Measurements from ENCODE around the gene TSPEAR. TPM values are rescaled to one million over a fixed set of nuclear protein-coding genes. Genes with fewer than 3 reads are reported as not detected.
A peak's percentile ranks its signal among the peaks of the same experiment; 100 is the strongest.

The TSPEAR gene
- total and polyA plus RNA-seq, 2 donors from 2014 or later: 0.09 to 0.22 TPM

DNA sequence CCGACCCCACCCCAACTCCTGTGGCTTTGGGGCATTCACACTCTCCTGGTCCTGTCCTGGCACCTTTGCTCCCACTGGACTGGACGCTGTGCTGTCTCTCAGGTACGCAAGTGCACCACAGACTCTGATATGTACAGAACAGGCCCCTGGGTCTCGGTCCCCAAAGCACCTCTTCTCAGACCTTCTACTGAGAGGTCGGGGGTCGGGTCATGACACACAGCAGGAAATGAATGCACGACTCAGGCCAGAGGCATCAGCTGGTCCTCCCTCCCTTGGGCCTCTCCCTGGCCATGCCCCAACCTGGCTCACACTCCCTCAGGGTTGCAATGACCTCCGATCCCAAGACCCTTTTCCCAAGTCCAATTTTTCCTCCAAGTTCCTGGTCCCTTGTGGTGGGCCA is 16.2 kb downstream of the TSPEAR start:
- intact Hi-C loops (cut with DNase I): no loop called here
- TF ChIP-seq, protein P1, sequence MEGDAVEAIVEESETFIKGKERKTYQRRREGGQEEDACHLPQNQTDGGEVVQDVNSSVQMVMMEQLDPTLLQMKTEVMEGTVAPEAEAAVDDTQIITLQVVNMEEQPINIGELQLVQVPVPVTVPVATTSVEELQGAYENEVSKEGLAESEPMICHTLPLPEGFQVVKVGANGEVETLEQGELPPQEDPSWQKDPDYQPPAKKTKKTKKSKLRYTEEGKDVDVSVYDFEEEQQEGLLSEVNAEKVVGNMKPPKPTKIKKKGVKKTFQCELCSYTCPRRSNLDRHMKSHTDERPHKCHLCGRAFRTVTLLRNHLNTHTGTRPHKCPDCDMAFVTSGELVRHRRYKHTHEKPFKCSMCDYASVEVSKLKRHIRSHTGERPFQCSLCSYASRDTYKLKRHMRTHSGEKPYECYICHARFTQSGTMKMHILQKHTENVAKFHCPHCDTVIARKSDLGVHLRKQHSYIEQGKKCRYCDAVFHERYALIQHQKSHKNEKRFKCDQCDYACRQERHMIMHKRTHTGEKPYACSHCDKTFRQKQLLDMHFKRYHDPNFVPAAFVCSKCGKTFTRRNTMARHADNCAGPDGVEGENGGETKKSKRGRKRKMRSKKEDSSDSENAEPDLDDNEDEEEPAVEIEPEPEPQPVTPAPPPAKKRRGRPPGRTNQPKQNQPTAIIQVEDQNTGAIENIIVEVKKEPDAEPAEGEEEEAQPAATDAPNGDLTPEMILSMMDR (IDR thresholded peaks at IDR 0.05; ENCODE audit: borderline replicate concordance, extremely low read depth, insufficient read depth): no peak
- peaks cover 0 to 10% (median 8%) of the 10 kb centered on the region in 3 donors for H3K9me3 ChIP-seq (ENCODE audit: control insufficient read depth in 2 of 3, insufficient read depth in 1 of 3, low read length in 3 of 3)
- H3K9ac ChIP-seq (ENCODE audit: low read length in 3 of 3): no peak overlapping the region
- no peak overlapping the region for H3K4me3 ChIP-seq (ENCODE audit: low read length in 3 of 3)
- H3K27ac ChIP-seq (ENCODE audit: low read depth in 2 of 2, low read length in 2 of 2): no peak overlapping the region
- H3K4me1 ChIP-seq (ENCODE audit: control insufficient read depth in 2 of 3, insufficient read depth in 2 of 3, low read depth in 1 of 3, low read length in 3 of 3): no peaks in the 10 kb centered on the region
- no peaks in the 10 kb centered on the region for H3K27me3 ChIP-seq (ENCODE audit: control insufficient read depth, insufficient read depth, low read length)
- H3K36me3 ChIP-seq (ENCODE audit: control insufficient read depth in 2 of 3, insufficient read depth in 3 of 3, low read length in 3 of 3): no peaks in the 10 kb centered on the region
- FAIRE-seq (no peak), DNase-seq (peak in 1 of 5 donors; percentile 51)

DNA sequence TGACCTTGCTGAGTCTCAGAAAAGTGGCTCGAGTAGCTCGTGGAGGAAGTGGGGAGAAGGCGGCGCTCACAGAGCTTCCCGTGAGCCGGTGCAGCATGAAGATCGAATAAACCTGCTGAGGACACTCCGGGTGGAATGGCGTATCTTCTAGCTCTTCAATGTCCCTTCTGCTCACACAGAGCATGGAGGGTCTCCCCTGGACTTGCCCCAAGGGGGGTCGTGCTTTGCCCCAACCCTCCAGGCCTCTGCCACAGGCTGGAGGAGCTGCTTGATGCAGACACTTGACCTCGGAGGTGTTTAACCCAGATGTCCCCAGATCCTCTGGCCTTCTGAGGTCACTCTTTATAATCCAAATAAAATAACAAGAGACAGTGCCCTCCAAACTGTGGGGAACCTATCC is 16.6 kb downstream of the TSPEAR start:
- DNase-seq (peak in 1 of 5 donors; percentile 29), FAIRE-seq (no peak)
- peaks cover 0 to 10% (median 8%) of the 10 kb centered on the region in 3 donors for H3K9me3 ChIP-seq (ENCODE audit: control insufficient read depth in 2 of 3, insufficient read depth in 1 of 3, low read length in 3 of 3)
- H3K27ac ChIP-seq (ENCODE audit: low read depth in 2 of 2, low read length in 2 of 2): no peak overlapping the region
- H3K36me3 ChIP-seq (ENCODE audit: control insufficient read depth in 2 of 3, insufficient read depth in 3 of 3, low read length in 3 of 3): no peaks in the 10 kb centered on the region
- no peak overlapping the region for H3K9ac ChIP-seq (ENCODE audit: low read length in 3 of 3)
- H3K27me3 ChIP-seq (ENCODE audit: control insufficient read depth, insufficient read depth, low read length): no peaks in the 10 kb centered on the region
- intact Hi-C loops (cut with DNase I): no loop called here
- no peaks in the 10 kb centered on the region for H3K4me1 ChIP-seq (ENCODE audit: control insufficient read depth in 2 of 3, insufficient read depth in 2 of 3, low read depth in 1 of 3, low read length in 3 of 3)
- TF ChIP-seq, protein P1 (IDR thresholded peaks at IDR 0.05; ENCODE audit: borderline replicate concordance, extremely low read depth, insufficient read depth): no peak
- H3K4me3 ChIP-seq (ENCODE audit: low read length in 3 of 3): no peak overlapping the region

DNA sequence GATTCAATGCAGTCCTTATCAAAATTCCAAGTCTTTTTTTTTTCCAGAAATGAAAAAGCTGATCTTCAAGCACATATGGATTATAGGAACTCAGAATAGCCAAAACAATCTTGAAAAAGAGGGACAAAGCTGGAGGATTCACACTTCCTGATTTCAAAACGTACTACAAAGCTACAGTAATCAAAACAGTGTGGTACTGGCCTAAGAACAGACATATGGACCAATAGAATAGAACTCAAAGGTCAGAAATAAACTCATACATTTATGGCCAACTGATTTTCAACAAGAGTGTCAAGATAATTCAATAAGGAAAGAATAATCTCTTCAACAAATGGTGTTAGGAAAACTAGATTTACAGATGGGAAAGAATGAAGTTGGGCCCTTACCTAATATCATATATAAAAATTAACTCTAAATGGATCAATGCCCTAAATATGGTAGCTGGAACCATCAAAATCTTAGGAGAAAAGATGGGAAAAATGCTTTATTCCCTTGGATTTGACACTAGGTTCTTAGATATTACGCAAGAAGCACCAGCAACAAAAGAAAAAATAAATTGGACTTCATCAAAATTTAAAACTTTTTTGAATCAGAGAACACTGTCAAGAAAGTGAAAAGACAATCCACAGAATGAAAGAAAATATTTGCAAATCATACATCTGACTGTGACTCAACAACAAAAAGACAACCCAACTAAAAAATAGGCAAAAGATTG is 18.4 kb downstream of the TSPEAR start:
- Histone ChIP-seq H3K4me1 (ENCODE audit: control insufficient read depth in 2 of 3, insufficient read depth in 2 of 3, low read depth in 1 of 3, low read length in 3 of 3) (no peaks in the 10 kb centered on the region), H3K9me3 (ENCODE audit: control insufficient read depth in 2 of 3, insufficient read depth in 1 of 3, low read length in 3 of 3) (peaks cover 0 to 10% (median 8%) of the 10 kb centered on the region in 3 donors), H3K27me3 (ENCODE audit: control insufficient read depth, insufficient read depth, low read length) (no peaks in the 10 kb centered on the region), H3K27ac (ENCODE audit: low read depth in 2 of 2, low read length in 2 of 2) (no peak overlapping the region), H3K9ac (ENCODE audit: low read length in 3 of 3) (no peak overlapping the region), H3K36me3 (ENCODE audit: control insufficient read depth in 2 of 3, insufficient read depth in 3 of 3, low read length in 3 of 3) (no peaks in the 10 kb centered on the region), H3K4me3 (ENCODE audit: low read length in 3 of 3) (no peak overlapping the region)
- DNase-seq (no peak), FAIRE-seq (no peak)
- intact Hi-C loops (cut with DNase I): no loop called here
- TF ChIP-seq, protein P1 (IDR thresholded peaks at IDR 0.05; ENCODE audit: borderline replicate concordance, extremely low read depth, insufficient read depth): no peak

Measured in kidney (tissue), 14 donors.